HS-27A (cell line): Measurements from ENCODE around the gene PPP2R2C.

Experiments used
- DNase-seq: peaks from one replicate; pipeline ENCODE4 v3.0.0-alpha.2; 2012; ENCODE audit warnings: low read depth, missing footprints

The PPP2R2C gene

DNA sequence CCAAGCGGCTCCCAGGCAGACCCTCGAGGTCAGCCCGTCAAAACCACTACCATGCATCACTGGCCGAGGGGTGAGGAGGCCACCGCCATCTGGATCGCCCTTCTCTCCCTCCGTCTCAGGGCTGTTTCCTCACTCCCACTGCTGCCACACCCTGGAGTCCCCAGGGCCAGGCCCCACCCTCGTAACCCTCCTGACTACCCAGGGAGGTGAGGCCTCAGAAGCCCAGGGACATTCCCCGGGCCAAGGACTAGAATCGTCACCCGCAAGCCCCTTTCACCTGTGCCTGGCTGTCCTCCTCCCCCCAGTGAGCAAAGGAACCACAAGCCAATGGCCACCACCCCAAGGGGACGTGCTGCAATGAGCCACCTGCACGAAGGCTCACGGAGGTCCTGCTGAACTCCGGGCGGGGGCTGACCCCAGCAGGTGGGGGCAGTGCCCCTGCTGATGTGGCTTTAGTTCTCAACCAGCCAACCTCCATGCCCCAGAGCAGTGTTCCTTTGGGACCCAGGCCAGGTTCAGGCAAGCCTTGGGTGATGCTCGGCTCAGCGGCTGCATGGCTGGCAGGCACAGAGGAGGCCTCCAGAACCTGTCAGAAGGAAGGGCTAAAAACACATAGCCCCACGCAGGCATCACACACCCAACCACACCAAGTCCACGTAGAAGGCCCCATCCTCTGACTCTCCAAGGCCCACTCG, 23.8 kb downstream of the PPP2R2C start:
- no peak for DNase-seq

DNA sequence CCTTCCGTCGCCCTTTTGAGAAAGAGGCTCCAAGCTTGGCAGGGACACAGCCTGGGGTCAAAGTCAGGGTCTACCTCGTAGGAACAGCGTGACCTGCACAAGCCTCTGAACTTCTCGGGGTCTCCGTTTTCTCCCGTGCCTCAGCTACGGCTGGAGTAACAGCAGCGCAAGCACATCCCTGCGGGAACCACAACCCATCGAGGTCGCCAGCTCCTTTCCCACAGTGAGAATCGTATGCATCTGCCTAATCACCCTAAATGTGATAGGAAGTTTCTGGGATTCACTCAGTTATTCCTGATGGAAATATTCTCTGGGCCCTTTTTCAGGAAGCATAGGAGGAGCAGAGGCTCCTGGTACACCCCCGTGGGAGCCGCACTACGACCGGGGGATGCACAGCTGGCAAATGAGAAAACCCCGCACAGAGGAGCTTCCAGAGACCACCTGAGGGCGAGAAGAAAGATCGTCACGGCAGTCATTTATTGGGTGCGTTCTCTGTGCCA, 24.7 kb downstream of the PPP2R2C start:
- DNase-seq, result no peak

DNA sequence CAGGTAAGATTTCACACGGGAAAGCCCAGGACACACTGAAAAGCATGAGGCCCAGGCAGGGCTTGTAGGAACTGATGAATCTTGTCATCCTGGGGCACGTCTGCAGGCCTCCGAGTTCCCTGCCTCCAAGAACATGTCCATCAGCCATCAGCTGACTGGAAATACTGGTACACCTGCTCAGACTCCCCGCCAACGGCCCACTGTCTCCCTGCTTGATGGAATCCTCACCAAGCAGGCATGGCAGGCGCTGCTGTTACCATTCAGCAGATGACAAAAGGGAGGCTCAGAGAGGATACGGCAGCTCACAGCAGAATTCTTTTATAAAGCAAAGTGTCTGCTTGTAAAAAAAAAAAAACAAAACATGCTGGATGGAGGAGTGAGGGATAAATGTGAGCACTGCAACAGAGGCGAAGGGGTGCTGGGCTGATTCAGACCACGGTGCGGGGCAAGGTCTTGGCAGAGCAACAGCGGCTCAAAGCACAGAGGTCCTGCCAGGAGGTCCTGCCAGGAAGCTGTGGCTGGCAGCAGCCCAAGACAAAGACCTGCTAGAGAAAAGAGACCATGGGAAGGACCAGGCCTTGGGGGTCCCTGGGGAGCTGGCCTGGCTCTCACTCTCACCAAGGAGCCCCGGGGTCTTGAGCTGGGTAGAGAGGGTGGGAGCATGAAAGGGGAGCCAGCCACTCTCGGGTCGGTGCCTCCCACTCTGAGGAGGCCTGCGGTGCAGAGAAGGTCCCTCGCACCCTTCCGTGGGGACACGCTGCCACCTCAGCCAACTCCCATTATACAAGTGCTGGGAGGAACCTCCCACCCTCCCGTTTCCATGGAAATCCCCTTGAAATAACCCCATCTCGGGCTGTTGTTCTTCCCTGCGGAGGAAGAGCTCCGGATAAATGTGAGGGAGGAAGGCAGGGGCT, 25.6 kb downstream of the PPP2R2C start:
- no peak for DNase-seq

DNA sequence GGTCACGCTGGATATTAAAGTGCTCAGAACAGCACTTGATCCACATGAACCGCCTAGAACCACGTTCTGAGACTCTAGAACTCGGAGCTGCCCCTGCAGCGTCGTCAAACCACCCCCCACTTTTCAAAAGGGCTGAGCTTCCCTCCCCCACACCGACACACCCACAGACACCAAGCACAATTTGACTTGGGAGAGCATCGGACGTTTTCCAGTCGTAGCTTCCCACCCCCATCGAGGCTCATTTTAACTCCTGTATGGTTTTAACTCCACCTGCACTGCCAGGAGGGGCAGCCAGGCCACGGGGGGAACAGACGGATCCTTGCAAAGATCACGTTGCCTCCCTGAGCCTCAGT, 26.3 kb downstream of the PPP2R2C start:
- DNase-seq, result no peak

DNA sequence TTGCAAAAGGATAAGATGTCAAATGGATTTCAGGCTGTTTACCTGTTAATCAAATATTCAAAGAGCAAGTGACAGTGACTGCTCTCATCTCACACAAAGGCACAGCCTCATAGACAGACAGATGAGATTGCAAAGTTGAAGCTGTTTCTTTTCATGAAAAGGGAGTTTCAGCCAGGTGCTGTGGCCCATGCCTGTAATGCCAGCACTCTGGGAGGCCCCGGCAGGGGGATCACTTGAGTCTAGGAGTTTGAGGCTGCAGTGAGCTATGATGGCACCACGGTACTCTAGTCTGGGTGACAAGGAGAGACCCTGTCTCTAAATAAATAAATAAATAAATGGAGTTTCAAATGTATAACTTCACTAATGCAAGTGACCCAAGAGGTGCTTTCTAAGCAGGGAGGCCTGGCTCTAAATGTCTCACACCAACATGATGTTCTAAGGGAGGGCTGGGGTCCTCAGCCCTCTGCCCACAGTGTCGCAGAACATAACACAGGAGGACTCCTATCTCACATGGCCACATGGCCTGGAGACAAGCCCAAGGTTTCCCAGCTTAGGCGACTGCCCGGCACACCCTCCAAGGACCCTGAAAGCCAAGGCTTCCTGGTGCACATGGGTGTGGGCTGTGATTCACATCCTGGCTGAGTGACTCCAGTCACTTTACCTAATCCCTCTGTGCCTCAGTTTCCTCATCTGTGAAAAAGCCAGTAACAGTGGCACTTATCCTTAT, 26.8 kb downstream of the PPP2R2C start:
- DNase-seq, result no peak

DNA sequence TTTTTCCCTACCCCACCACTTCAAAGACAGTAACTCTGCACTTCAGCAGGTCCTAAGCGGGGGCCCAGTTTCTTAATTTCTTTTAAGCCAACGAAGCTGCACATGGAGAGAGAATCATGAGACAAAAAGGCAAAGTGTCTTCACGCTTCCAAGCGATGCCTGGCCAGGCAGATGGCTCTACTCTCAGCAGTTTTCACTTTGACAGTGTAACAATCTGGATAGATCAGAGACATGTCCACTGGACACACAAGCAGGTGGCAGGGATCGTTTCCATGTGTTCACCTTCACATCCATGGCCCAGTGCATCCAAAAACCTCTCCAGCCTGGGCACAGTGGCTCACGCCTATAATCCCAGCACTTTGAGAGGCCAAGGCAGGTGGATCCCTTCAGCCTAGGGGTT, 27.8 kb downstream of the PPP2R2C start:
- DNase-seq, result no peak

DNA sequence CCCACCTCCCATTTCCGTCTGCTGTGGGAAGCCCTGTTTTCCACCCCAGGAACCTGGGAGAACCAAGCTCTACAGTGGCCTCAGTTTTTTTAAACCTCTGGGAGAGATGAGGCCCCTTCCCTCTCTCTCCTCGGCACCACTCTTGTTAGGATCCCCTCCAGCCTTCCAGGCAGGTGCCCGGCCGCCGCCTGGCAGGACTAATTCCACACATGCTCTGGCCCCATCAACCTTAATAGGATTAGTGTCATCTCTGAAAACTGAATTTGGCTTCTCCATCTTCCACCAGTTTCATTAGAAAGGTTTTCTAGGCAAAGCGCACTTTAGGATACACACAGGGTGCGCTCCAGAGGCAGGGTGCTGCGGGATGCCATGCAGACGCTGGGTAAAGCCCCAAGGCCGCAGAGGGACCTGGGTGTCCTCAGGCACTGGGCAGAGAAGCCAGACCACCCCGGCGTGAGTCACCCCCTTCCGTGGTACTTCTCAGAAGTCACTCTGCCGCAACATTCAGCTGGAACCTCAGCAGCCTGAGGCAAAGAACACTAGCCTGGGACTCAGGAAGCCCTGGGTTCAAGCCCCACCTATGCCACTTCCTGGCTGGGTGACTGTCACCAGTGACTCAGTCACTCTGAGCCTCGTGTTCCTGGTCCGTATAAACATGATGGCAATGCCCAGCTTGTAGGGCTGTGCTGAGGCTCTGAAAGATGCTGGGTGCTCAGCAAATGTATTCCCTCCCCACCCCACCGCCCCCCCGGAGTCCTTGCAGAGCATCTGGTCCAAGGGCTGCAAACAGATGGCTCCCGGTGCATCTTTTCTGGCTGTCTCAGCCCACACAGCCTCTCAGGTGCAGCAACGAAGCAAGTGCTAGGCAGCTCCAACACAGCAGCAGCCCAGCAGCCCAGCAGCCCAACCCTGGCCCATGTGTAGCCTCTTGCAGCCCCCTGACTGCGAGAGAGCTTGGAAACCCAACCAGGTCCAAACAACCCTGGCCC, 29.1 kb downstream of the PPP2R2C start:
- DNase-seq, result no peak

DNA sequence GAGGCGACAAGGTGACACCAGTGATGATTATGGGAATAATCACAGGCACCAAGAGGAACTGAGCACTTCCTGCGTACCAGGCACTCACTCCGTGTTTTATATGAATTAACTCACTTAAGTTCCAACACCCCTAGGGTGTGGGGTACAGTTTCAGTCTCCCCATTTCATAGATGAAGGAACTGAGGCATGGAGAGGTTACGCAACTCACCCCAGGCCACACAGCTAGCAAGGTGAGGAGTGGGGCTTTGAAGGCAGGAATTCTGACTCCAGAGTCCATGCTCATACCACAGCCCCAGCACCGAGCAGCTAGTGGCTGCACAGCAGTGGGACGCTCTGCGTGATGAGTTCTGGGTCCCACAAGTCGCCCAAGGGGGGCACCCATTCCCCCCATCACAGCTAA, 29.9 kb downstream of the PPP2R2C start:
- DNase-seq, result no peak

DNA sequence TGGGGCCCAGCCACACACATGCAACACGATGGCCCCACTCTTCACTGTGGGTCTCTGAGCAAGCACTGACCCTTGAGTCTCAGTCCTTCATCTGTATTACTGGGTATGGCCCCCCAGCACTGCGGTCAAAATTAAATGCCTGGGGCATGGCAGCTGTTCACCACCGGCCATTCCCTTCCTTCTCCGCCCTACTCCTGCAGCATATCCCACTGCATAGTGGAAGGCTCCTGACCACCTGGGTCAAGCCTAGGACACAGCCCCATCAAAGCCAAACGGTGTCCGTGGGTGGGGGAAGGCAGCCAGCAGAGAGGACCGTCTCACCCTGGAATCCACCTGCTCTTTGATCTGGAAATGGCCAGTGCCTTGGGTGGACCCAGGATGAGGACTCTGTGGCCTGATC, 30.7 kb downstream of the PPP2R2C start:
- DNase-seq, result no peak

DNA sequence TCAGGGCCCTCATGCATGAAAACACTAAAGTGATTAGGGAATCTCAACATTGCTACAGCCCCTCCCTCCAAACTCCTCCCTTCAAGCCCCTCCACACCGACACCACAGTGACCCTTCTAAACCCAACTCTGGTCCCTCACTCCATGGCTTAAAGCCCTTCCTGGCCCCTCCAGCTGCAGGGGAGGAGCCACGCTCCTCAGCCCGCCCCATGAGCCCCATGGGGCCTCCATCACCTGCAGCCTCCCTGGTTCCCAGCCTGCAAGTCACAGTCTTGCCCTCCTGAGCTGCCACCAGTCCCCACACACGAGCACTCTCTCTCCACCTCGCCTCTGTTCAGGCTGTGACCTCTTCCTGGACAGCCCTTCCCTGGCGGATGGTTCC, 31.2 kb downstream of the PPP2R2C start:
- no peak for DNase-seq

DNA sequence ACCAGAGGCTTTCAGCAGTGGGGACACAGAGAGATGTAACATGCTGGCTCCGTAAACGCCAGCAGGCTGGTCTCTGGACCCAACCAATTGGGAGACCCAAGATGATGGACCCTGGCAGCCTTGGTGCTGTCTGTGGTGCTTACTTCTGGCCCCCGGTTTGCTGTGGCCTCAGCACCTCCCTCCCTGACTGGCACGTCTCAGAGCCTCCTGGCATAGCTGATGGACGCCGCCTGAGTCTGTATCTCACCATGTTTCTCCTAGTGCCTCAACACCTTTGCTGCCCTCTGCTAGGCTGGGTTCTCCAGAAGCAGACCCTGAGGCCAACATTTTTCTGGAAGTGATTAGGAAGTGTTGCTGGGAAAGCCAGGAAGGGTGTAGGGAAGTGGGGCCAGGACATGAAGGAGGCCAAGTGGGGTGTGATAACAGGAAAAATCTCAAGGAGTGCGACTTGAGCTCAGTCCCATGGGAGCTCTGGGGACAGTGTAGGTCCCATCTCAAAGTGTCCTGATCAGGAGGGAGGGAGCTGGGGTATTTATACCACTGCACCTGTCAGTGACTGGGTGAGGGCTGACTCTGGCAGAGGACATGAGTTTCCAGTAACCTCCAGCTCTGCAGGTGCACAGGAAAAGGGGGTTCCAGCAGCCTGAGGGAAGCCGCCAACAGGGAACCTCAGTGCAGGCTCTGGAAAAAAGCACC, 31.8 kb downstream of the PPP2R2C start:
- DNase-seq, result no peak

DNA sequence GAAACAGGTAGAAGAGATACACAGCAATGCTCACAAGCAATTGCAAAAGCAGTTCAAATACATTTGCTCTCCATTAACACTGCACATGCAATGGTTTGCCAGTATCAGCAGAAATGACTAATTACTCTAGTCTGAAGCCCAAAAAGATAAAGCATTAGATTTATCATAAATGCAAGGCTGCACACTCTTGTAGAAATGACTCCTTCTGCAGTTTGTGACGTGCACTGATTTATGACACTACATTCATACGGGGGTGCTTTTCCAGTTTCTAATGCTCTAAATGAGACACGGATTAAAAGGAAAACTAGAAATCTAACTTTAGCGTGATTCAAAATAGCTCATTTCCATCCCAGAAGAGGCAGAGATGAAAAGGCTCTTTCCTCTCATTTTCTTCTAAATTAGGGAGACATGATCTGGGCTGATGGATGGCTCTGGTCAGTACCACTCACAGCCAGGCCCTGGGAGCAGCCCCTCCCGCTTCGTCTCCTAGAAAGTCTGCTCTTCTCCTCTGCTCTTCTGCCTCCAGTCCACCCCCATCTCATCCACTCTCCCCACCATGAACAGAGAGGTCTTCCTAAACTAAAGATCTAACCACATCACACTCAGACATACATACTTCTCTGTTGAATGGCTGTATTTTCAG, 33.2 kb downstream of the PPP2R2C start:
- DNase-seq, result no peak

DNA sequence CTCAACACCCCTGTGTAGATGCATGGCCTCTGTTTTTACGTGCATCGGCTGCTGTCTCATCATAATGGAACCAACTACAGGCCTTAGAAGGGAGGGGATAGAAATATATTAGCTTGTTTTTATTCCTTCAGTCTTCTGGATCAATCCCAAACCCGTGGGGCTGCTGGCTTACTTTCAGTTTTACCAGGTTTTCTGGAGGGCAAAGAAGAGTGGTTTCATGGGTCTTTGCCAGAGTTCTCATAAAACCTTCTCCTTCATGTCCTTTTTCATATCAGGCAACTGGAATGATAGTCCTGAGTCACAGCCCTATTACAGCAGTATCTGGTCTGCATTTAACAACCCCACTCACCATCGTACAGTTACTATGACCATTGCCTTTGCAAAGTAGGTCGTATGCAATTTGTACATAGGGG, 34.6 kb downstream of the PPP2R2C start:
- DNase-seq, result no peak

DNA sequence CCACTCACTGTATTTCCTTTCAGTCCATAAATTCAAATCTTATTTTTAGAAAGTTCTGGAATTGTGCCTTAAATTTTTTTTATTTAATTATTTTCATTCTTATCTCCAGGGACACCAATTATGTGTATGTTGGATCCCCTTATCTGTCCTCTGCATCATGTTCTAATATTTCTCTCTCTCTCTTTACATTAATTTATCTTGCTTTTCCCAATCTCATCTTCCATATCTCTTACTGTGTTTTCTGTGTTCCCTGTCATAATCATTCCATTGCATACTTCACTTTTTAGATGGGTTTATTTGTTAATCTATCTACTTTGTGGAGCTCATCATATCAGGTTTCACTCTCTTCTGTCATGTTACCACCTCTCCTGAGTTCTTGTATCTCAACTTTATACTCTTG, 37.4 kb downstream of the PPP2R2C start:
- DNase-seq, result no peak

DNA sequence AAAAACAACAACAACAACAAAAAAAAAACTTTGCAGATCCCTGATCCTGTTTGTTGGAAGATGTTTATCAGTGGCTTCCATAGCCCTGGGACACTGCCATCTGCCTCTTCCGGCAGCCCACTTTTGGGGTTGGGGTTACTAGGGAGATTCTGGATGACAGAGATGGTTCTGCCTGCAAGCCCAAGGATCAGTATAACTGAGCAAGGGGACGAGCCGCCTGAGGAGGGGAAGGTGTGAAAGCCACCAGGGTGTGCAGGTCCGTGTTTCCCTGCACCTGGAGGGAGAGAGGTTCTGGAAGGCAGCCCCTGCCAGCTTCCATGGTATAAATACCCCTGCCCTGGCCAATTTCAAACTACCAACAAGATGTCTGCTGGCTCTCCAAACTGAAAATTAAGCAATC, 41.5 kb downstream of the PPP2R2C start:
- no peak for DNase-seq

DNA sequence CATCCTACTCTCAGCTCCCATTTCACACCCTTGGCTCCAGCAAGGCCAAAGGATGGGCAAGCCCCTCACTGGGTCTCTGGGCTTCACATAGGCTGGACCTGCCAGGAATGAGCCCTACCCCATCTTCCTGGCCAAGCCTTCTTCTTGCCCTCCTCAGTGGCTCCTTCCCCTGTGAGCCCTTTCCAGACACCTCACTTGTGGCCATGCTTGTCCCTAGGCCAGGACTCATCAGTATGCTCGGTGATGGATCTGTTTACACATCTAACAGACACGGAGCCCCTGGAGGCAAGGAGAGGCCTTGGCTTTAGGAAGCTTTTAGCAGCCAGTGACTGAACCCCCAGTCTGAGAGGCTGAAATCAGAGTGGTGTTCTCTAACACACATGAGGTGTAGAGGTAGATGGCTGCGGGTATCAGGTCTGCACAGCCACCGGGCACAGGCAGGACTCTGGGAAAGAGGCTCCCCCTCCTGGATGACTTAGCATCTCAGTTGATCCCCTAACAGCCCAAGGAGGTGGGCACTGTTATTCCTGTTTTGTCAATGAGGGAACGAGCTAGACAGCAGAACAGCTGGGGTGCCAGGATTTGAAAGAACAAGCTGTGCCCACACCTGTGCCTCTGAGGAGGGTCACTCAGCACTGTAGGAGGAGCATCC, 44.8 kb downstream of the PPP2R2C start:
- DNase-seq, result no peak

DNA sequence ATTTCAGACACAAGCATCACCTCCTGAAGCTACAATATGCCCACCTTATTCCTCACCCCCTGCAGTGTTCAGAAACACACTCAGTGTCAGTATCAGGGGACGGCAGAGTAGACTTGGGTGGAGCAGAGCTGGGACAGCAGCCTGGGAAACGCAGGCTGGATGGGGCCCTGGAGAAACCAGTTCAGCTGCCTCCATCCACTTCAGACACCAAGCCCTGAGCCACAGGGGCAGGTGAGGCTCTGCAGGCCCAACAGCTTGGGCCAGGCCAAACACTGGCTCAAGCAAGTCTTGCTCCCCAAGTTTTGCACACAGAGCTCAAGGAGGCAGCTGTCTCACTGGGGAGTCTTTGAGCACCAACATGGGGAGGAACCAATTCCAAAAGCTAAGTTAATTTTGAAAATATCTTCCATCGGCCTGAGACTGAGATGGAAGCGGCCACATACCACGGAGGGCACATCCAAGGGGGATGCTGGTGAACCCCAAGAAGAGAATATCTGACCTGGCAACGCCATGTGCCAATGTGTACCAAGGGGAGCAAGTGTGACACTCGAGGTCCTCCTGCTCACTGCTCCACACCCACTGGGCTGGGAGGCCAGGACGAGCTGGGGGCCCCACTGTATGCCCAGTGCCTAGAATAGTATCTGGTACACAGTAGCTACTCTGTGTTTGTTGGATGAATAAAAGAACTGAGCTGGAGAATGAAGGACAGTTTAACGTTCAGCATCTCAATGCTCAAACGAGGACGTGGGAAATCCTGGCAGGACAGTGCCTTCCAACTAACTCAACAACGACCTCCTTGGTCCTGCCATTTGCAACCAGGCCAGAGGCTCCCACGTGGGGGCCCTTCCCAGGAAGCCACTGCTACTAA, 45.6 kb downstream of the PPP2R2C start:
- no peak for DNase-seq

DNA sequence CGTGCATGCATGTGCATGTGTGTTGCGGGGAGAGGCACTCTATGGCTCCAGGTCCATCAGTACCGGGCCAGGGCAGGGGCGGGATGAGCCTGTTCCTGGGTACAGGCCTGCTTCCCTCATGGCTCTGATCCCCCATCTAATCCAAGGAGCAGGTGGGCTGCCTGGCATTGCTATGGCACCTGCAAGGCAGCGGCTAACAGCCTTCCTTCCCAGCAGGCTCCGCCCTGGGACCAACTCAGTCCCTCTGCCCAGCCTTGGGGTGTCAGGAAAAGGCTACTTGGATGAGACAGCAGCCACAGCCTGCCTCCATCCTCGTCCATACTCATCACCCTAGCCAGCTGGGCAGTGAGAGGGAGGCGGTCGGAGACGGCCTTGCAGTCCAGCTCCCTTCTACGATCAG, 46.5 kb downstream of the PPP2R2C start:
- DNase-seq, result no peak

DNA sequence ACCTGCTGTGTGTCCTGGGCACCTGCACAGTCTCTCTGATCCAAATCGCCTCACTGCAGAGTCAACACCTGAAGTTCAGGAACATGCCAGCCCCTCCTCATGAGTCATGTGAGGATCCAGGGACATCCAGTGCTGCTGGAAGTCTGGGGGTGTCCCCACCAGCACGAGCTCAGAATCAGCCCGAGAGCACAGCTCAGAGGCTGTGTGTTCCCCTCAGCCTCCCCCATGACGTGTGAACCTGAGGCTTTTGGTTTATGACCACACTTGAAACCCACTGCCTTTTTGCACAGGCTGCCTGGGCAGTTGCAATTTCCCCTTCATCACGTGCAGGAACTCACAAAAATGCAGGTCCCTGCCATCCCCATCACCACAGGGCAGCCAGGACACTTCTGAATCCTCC, 47.1 kb downstream of the PPP2R2C start:
- no peak for DNase-seq
